Calu3 (cell line): ENCODE measurements around the gene KIDINS220. TPM values are rescaled to one million over a fixed set of nuclear protein-coding genes. Genes with fewer than 3 reads are reported as not detected.

ENCODE experiments used
- BruUV-seq: library from RNA; stranded (reverse); fragments of 400-500 nt; replicated peaks from 2 replicates; lab custom pipeline; 2021; lab: Mats Ljungman, UMichigan
- CTCF ChIA-PET: fragments of 300-600 bp; sonication (Branson Sonifier 250); formaldehyde crosslinking; loops from one replicate; lab custom pipeline; 2022; ENCODE audit warnings: antibody characterized with exemption; lab: Charles Lee
- DNase-seq: peaks from one replicate; pipeline ENCODE4 v3.0.0; 2022
- H3K27ac Mint-ChIP-seq: one replicate; pipeline ENCODE4 v1.8.0; 2022; ENCODE audit warnings: mixed read lengths; ENCODE audit not compliant: unreplicated experiment
- H3K27me3 Mint-ChIP-seq: one replicate; pipeline ENCODE4 v1.8.0; 2022; ENCODE audit warnings: mixed read lengths; ENCODE audit not compliant: unreplicated experiment
- H3K36me3 Mint-ChIP-seq: one replicate; pipeline ENCODE4 v1.8.0; 2022; ENCODE audit warnings: mild to moderate bottlenecking, moderate library complexity, mixed read lengths; ENCODE audit not compliant: insufficient read depth, unreplicated experiment
- H3K4me1 Mint-ChIP-seq: one replicate; pipeline ENCODE4 v1.8.0; 2022; ENCODE audit warnings: mild to moderate bottlenecking, low read depth, mixed read lengths; ENCODE audit not compliant: unreplicated experiment
- H3K4me3 Mint-ChIP-seq: one replicate; pipeline ENCODE4 v1.8.0; 2022; ENCODE audit warnings: mild to moderate bottlenecking, low read depth, moderate library complexity, mixed read lengths; ENCODE audit not compliant: unreplicated experiment
- H3K9me3 Mint-ChIP-seq: one replicate; pipeline ENCODE4 v1.8.0; 2022; ENCODE audit warnings: low read depth, mixed read lengths; ENCODE audit not compliant: unreplicated experiment
- intact Hi-C: fragments of 100-400 bp; cut with micrococcal nuclease; formaldehyde crosslinking; loops from one replicate; pipeline ENCODE4 v1.10.0; 2022; ENCODE audit not compliant: unreplicated experiment
- total RNA-seq: library from RNA; stranded (reverse); gene quantifications from 2 replicates; pipeline ENCODE4 v1.2.3, GENCODE V29; 2022
- TF ChIP-seq, protein P1 (sequence below): fragments of 200-600 bp; IDR thresholded peaks from one replicate; pipeline ENCODE4 v1.8.0; 2022; ENCODE audit warnings: antibody characterized with exemption; ENCODE audit not compliant: unreplicated experiment

Gene KIDINS220
- total RNA-seq, 1 experiment from 2014 or later: 33.6 TPM

DNA sequence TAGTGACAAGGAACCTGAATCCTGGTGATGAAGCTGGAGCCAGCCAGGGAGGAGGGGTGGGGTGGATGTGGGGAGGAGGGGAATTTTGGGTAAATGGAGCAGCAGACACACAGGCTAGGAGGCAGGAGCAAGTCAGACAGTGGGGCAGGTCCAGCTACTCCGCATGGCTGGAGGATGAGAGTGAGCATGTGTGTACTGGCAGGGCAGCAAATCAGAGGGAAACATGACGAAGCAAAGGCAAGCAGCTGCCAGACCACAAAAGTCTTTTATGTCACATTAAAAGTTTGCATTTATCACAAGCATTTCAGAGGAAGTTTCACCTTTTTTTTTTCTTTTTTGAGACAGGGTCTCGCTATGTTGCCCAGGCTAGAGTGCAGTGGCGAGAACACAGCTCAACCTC, 11.9 kb upstream of the KIDINS220 start:
- intact Hi-C loops: no loop called here
- Mint-ChIP-seq H3K4me1 (no peaks in the 10 kb centered on the region), H3K4me3 (no peak overlapping the region), H3K36me3 (no peaks in the 10 kb centered on the region), H3K9me3 (no peaks in the 10 kb centered on the region), H3K27me3 (peaks cover 10% of the 10 kb centered on the region), H3K27ac (no peak overlapping the region)
- no peak for DNase-seq
- no TSS peak for BruUV-seq
- TF ChIP-seq, protein P1, sequence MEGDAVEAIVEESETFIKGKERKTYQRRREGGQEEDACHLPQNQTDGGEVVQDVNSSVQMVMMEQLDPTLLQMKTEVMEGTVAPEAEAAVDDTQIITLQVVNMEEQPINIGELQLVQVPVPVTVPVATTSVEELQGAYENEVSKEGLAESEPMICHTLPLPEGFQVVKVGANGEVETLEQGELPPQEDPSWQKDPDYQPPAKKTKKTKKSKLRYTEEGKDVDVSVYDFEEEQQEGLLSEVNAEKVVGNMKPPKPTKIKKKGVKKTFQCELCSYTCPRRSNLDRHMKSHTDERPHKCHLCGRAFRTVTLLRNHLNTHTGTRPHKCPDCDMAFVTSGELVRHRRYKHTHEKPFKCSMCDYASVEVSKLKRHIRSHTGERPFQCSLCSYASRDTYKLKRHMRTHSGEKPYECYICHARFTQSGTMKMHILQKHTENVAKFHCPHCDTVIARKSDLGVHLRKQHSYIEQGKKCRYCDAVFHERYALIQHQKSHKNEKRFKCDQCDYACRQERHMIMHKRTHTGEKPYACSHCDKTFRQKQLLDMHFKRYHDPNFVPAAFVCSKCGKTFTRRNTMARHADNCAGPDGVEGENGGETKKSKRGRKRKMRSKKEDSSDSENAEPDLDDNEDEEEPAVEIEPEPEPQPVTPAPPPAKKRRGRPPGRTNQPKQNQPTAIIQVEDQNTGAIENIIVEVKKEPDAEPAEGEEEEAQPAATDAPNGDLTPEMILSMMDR: no peak
- CTCF ChIA-PET: interaction anchor here (0.6 kb wide), 1 partner anchor 29 kb away, joined by 3 read pairs; no protein-coding TSS in a partner anchor

DNA sequence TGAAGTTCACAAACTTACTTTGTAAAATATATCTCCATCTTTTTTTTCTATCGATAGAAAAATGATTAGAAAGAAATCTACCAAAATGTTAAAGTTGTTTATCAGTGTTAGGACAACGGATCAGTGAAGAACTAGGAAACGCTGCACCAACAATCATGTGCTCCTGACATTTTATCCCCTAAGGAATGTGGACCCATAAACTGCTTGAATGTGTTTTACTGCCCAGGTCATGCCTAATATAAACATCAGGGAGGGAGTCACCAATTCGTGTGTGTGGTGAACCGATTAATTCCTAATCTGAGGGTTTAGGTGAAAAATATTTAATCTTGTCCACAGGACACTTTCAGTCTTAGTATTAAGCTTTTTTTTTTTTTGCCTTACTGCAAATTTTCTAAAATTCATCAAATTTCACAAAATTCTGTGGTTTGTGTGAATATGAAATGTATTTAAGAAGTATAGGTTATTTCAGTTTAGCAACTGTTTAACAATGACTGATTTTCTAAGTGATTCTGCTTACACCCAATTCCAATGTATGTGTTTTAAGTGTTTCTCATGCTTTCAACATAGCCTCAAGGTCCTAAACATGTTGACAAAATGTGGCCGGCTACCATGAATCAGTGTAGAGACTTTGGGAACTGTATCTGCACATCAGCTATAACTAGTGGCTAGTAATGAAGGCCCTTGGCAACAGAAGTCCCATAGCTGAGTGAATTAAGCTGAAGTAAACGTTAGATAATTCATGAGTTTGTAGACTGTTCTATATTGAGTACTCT, 11.1 kb upstream of the KIDINS220 start:
- TF ChIP-seq, protein P1: no peak
- BruUV-seq: no TSS peak
- Mint-ChIP-seq H3K4me1 (no peaks in the 10 kb centered on the region), H3K27me3 (peaks cover 13% of the 10 kb centered on the region), H3K27ac (no peak overlapping the region), H3K4me3 (no peak overlapping the region), H3K36me3 (no peaks in the 10 kb centered on the region), H3K9me3 (no peaks in the 10 kb centered on the region)
- DNase-seq: no peak
- intact Hi-C loops: no loop called here
- CTCF ChIA-PET: interaction anchor here (0.6 kb wide), 1 partner anchor 30 kb away, joined by 3 read pairs; no protein-coding TSS in a partner anchor

DNA sequence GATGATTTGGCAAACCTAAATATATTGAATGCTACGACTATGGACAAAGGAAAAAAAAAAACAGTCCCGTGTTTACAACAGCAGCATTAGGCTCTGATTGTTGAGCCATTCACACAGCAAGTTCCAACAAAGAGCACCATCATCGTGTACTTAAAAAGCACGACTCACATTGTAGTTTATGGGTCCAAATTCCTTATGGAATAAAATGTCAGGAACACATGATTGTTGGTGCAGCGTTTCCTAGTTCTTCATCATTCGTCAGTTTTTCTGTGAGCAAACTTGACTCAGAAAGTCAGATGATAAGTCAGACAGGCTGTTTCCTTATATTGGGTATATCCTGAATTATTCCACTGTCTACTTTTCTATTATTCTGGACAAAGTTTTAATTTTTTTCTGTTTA, 10.0 kb upstream of the KIDINS220 start:
- CTCF ChIA-PET: no interaction called here
- TF ChIP-seq, protein P1: no peak
- intact Hi-C loops: no loop called here
- no peaks in the 10 kb centered on the region for H3K9me3 Mint-ChIP-seq
- H3K4me1 Mint-ChIP-seq: no peaks in the 10 kb centered on the region
- no peaks in the 10 kb centered on the region for H3K36me3 Mint-ChIP-seq
- no peak overlapping the region for H3K27ac Mint-ChIP-seq
- no peak overlapping the region for H3K4me3 Mint-ChIP-seq
- DNase-seq: no peak
- H3K27me3 Mint-ChIP-seq: peaks cover 13% of the 10 kb centered on the region
- no TSS peak for BruUV-seq

DNA sequence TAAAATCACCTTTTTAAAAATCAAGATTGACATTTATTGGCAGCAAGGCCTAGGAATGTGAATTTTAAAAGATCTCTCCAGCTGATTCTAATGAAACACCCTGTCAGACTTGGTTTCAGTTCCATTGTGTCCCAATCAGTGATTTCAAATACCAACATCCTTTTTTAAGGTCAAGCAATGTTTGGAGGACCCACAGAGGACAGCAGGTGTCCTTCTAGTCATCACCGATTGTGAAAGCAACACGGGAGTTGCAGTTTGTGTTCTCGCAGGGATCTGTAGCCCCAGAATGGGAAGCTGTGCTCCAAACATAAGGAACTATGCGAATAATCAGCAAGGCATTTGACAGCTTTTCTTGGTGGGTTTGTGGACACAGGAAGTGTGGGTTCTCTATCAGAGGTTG, 4.5 kb upstream of the KIDINS220 start:
- Mint-ChIP-seq H3K4me1 (no peaks in the 10 kb centered on the region), H3K9me3 (no peaks in the 10 kb centered on the region), H3K27ac (no peak overlapping the region), H3K36me3 (peaks cover 12% of the 10 kb centered on the region), H3K27me3 (peaks cover 36% of the 10 kb centered on the region), H3K4me3 (no peak overlapping the region)
- no peak for DNase-seq
- CTCF ChIA-PET: interaction anchor here (0.6 kb wide), 1 partner anchor 1442 kb away, joined by 7 read pairs; no protein-coding TSS in a partner anchor
- intact Hi-C loops: no loop called here
- no TSS peak for BruUV-seq
- TF ChIP-seq, protein P1: no peak
